Activated T-helper 9 cell treated with anti-CD3 and anti-CD28 coated beads, Interleukin-2, amount 50 U/mL, for 16 hours (primary cell): ENCODE data around the gene RGPD6.
"Not testable (repeated sequence)": the region's sequence is repeated elsewhere in the genome, so short reads cannot be mapped to it uniquely, and the experiment has no call there.

Source experiments
- DNase-seq: peaks from one replicate; pipeline ENCODE4 v3.0.0-alpha.2; 2020; ENCODE audit warnings: low read depth

Gene RGPD6

DNA sequence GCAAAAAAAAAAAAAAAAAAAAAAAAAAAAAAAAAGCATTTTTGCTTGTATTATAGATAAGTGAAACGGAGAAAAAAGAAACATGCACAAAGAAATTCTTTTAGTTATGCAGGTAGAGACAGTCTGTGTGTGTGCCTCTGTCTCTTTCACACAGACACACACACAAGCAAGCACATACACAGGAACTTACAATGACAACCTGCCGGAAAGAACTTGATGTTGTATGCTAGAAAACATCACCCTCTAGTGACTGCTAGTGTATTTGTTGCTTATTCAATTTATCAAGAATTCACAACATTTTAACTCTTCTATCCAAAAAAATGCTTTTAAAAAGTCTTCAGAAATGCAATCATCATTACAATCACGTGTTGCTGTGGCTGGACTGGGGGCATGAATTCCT is 95.8 kb downstream of the RGPD6 start:
- DNase-seq = not testable (repeated sequence)

DNA sequence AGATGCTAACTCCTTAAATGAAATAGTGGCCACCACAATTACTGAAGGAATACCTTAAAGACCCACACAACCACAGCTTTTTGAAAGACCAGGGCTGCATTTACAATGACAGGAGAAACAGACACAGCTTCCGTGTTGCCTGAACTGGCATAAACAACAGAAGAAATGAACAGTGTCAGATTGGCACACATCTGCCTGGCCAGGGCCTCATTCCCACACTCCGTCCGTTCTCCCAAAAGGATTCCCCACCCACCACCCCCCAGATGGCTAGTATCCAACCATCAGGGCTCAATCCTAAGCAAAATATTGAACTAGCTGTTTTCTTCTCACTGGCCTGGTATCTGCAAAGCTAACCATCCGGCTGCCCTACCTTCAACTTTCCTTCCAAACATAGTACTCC is 96.9 kb downstream of the RGPD6 start:
- not testable (repeated sequence) for DNase-seq

DNA sequence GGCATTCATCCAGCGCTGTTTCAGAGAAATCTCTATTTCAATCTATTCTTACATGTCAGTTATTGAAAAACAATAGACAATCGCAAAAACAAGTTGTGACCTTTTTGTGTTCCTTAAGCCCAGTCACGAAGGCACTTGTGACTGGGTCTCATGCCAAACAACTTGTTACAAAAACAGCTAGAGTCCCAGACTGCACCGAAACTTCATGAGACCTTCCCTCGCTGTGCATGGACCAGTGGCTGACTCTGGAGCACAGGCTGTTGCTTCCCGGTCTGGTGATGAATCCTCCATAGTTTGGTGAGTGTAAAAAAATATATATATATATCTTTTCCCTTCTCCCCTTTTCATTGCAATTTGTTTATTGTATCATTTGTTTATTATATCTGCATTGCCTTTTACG is 99.7 kb downstream of the RGPD6 start:
- not testable (repeated sequence) for DNase-seq

DNA sequence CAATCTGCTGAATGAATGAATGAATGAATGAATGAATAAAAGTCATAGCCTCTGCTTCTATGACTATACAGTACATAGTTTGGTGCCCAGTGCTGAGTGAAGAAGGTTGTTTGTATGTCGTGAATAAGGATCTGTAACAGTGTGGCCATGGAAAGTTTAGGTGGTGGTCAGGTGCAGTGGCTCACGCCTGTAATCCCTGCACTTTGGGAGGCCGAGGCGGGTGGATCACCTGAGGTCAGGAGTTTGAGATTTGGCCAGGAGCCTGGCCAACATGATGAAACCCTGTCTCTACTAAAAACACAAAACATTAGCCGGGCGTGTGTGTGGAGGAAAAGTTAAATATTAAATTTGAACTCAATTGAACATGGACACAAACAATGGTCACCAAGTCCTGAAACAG is 100.1 kb downstream of the RGPD6 start:
- DNase-seq = not testable (repeated sequence)

DNA sequence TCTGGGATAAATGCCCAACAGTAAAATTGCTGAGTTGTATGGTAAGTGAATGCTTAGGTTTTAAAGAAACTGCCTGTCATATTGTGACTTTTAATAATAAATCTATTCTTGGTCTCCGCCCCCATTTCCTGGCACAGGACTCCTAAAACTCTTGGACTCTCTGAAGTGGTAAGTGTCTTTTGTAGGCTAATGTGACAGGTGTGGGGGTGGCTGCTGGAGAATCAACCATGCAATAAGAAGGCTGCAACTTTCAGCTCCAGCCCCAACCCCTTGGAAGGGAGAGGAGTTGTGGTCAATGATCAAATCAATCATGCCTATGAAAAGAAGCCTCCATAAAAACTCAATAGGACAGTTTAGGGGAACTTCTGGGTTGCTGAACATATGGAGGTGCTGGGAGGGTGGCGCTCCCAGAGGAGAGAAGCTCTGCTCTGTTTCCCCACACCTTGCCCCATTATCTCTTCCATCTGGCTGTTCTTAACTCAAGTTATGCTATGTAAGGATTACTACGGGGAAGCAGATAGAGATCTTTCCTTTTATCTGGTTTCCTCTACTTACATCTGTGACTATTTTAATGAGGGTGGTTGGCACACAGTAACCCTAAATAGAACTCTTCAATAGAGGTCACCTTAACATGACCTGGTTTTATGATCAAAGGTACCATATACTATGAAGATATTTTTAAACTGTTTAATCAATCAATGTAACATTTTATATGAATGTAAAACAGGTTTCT is 101.2 kb downstream of the RGPD6 start:
- DNase-seq = not testable (repeated sequence)

DNA sequence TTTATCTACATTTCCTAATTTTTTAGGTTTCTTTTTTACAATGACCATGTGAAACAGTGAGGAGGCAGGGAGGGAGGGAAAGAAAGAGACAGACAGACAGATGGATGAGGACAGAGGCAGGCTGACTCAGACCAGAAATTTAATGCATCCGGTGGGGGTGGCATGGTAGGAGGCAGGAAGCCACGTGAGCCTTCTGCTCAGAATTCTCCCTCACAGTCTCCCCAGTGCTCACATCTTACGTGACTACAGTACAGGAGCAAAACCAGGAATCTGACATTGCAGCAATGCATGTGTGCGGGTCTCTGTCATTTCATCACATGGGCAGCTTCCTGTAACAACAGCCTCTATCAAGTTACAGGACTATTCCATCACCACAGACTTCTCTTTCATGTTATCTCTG is 102.1 kb downstream of the RGPD6 start:
- DNase-seq = not testable (repeated sequence)

DNA sequence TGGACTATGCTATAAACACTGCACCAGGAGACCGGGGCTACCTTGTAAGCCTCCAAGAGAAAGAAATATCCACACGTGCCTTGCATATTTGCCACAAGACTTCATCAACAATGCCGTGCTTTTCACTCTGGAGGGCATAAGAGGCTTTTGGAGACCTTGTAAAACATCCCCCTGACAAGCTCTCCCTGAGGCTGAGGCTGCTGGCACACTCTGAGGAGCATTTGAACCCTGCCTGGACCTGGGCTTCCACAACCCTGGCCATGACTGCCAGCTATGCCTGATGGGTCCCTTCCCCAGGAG is 104.0 kb downstream of the RGPD6 start:
- DNase-seq = not testable (repeated sequence)

DNA sequence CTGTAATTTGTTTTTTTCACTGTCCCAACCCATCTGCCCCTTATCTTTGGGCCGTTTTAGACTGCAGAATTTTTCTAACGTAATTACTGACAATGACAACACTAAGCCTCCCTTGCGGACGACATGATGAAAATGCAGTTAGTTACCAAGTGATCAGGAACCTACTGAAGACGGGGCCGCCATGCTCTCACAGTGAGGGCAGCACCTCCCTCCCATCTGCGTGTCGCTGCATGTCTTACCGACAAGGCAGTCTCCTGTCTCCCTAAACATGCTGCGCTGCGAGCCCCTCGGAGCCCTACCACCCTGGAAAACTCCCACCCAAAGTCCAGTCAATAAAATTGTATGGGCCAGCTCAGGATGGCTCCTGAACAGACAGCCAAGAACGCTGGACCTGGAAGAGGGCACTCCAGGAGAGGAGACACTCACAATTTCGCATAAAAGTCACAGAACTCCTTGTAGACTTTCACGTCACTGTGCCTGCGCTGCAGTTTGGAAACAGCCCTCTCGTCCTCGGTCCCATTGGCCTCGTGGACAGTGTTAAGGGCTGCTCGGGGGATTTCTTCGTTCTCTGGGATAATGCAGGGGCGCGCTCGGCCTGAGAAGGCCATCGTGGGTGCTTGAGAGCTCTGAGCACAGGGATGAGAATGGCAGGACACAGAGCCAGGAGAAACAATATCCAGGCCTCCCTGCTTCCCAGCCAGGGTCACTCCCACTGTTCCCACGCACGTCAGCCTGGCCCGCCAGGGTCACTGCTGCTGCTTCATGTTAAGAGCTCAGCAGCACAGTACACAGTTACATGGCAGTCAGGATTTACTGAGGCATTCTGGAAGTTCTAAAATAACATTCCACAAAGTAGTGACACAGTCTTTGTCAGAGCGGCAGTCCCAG is 104.6 kb downstream of the RGPD6 start, which contains the start of gene LIMS4:
Gene LIMS4, minus strand, starts transcription at position 646 of the 888 bp plus-strand sequence. Its CDS starts 38 bp downstream, at position 608.
- DNase-seq = not testable (repeated sequence)

DNA sequence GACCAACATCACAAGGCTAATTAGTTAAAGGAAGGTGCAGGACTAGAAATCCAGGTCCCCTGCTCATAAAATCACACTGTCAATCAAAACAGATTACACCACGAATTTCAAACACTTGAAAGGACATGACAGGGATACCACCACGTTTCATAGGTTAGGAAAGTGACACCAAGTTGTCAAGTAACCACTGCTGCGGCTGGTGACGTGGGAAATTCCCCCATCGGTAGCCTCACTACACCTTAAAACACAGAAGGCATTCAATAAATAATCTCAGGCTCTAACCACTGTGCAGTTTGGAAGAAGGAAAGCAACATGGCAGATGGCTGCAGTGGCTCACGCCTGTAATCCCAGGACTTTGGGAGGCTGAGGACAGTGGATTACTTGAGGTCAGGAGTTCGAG is 108.1 kb downstream of the RGPD6 start:
- not testable (repeated sequence) for DNase-seq

DNA sequence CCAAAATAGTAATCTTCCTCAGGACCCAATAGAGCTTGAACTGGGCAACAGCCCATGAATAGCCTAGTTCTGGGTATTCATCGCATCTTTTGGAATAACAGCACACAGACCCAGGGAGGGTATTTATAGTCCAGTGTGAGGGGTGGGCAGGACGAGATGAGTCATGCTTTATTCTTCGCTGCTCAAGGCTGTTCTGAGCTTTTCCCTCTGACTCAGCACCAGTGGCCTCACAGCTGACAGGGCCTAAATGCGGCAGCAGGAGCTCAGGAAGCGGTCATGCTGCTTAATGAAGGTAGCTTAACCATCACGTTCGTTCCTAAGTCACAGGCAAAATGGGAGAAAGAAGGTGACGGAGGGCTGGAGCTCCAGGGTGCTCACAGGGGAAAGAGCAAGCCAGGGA is 111.7 kb downstream of the RGPD6 start:
- DNase-seq = not testable (repeated sequence)
